Smooth muscle cell of the umbilical artery (primary cell): ENCODE data around the gene PPP3CB. TPM values are rescaled to one million over a fixed set of nuclear protein-coding genes. Genes with fewer than 3 reads are reported as not detected.

Experiments used
- total RNA-seq: library from RNA; depleted of rRNA; stranded (reverse); fragments of >200 nt; gene quantifications from 2 replicates; pipeline ENCODE4 v1.2.3, GENCODE V29; 2014

PPP3CB gene
- total RNA-seq = 43.4 and 66.7 TPM in 2 replicates

GRCh38 chr10:73495884-73496674 is at the start of gene PPP3CB:
Gene PPP3CB (minus strand): TSS chr10:73496024. CDS start chr10:73495889, 135 bp downstream.

GRCh38 chr10:73433538-73433867 is 62.3 kb downstream of the PPP3CB start, which contains the start of gene MSS51:
Gene MSS51 (minus strand): TSS chr10:73433561. CDS start chr10:73428284, 5,277 bp downstream.

GRCh38 chr10:73413528-73414229 is 82.1 kb downstream of the PPP3CB start, which contains the start of gene ANXA7:
Gene ANXA7 (minus strand): TSS chr10:73414058. CDS start chr10:73400856, 13,202 bp downstream.

Other genes starting within 250 kb of the PPP3CB start
- gene DNAJC9, start 248.8 kb downstream of the PPP3CB start, total RNA-seq = 22.0 and 34.3 TPM in 2 replicates
- 45.4 and 54.6 TPM in 2 replicates for gene MRPS16, start 243.4 kb downstream of the PPP3CB start, total RNA-seq
- gene CFAP70, start 137.2 kb downstream of the PPP3CB start, total RNA-seq = 0.97 and 1.5 TPM in 2 replicates
- 103 and 121 TPM in 2 replicates for gene ANXA7, start 82.0 kb downstream of the PPP3CB start, total RNA-seq
- gene MSS51, start 62.5 kb downstream of the PPP3CB start, total RNA-seq = 2.1 and 2.7 TPM in 2 replicates
- gene USP54, start 95.3 kb upstream of the PPP3CB start, total RNA-seq = 9.8 and 11.8 TPM in 2 replicates
- 0.05 and 0.30 TPM in 2 replicates for gene MYOZ1, start 145.4 kb upstream of the PPP3CB start, total RNA-seq
- 0.42 TPM in 1 of 2 replicates, not detected in the other for gene SYNPO2L, start 160.0 kb upstream of the PPP3CB start, total RNA-seq
- 2.7 and 4.8 TPM in 2 replicates for gene AGAP5, start 202.1 kb upstream of the PPP3CB start, total RNA-seq
- gene SEC24C, start 248.3 kb upstream of the PPP3CB start, total RNA-seq = 47.2 and 88.3 TPM in 2 replicates